Transverse colon (tissue), 4 donors: ENCODE data around the gene XPC. TPM values are rescaled to one million over a fixed set of nuclear protein-coding genes. Genes with fewer than 3 reads are reported as not detected.

Experiments
- DNase-seq: peaks from one replicate; pipeline ENCODE4 v3.0.0-alpha.2; 2019
- H3K27ac ChIP-seq, 4 donors: fragments of 200-600 bp; sonication (generic); 2 replicates each; pipeline ENCODE4 v1.5.1; 2016 to 2018; ENCODE audit warnings: inconsistent platforms in 4 of 4
- H3K27me3 ChIP-seq: fragments of 200-600 bp; sonication (generic); 2 replicates; pipeline ENCODE4 v1.5.1; 2017; ENCODE audit warnings: inconsistent platforms
- H3K36me3 ChIP-seq, 4 donors: fragments of 200-600 bp; sonication (generic); 2 replicates each; pipeline ENCODE4 v1.5.1; 2017 to 2019; ENCODE audit warnings: inconsistent platforms in 4 of 4
- H3K4me1 ChIP-seq, 4 donors: fragments of 200-600 bp; sonication (generic); 2 replicates each; pipeline ENCODE4 v1.5.1; 2017 to 2020; ENCODE audit warnings: inconsistent platforms in 4 of 4
- H3K4me3 ChIP-seq, 4 donors: fragments of 200-600 bp; sonication (generic); 1 replicate in 1 of 4; 2 replicates in 3 of 4; pipeline versions ENCODE4 v1.5.1 to v1.6.1; 2017 to 2019; ENCODE audit warnings: inconsistent platforms in 4 of 4
- H3K9me3 ChIP-seq, 2 donors: fragments of 200-600 bp; sonication (generic); 2 replicates each; pipeline ENCODE4 v1.5.1; 2017 to 2019; ENCODE audit warnings: inconsistent platforms in 2 of 2
- CTCF ChIP-seq, 5 experiments: fragments of 200-600 bp in 3 of 5; fragments of 450-650 bp in 2 of 5; sonication (generic) in 3 of 5; IDR thresholded peaks; 1 replicate in 2 of 5; 2 replicates in 3 of 5; pipeline ENCODE4 v1.5.1; 2016 to 2017; ENCODE audit warnings: antibody characterized with exemption in 5 of 5, inconsistent platforms in 3 of 5, mild to moderate bottlenecking in 2 of 5, moderate library complexity in 1 of 5
- EP300 ChIP-seq: sonication (generic); formaldehyde crosslinking; IDR thresholded peaks from one replicate; pipeline ENCODE4 v1.6.1; 2017; ENCODE audit warnings: antibody characterized with exemption, low read depth
- POLR2A ChIP-seq: fragments of 450-650 bp; IDR thresholded peaks from one replicate; pipeline ENCODE4 v1.6.1; 2016; ENCODE audit warnings: antibody characterized with exemption, mild to moderate bottlenecking, moderate library complexity
- POLR2AphosphoS5 ChIP-seq, 3 donors: sonication (generic); formaldehyde crosslinking; IDR thresholded peaks; one replicate each; pipeline ENCODE4 v1.6.1; 2016; ENCODE audit warnings: antibody characterized with exemption in 3 of 3
- WGBS, 2 donors: methylation state at CpG; one replicate each; pipeline ENCODE4 v1.1.5; 2018; ENCODE audit warnings: low coverage in 1 of 2; 5-methylcytosine and 5-hydroxymethylcytosine counted together
- in situ Hi-C, 4 donors: fragments of 200-750 bp; cut with MboI; loops; one replicate each; pipeline versions ENCODE4 v1.15.0 to v1.15.1; 2017; ENCODE audit warnings: low sequenced_read_pairs in 3 of 4, low pct_ligation_motif_present in 1 of 4, low pct_unique_long_range_greater_than_20kb in 1 of 4
- intact Hi-C: fragments of 100-400 bp; cut with DNase I; formaldehyde crosslinking; loops from one replicate; pipeline ENCODE4 v1.15.1; 2023; ENCODE audit warnings: low total_unique reads
- total RNA-seq, 4 donors: library from RNA; depleted of rRNA; stranded (reverse); fragments of >200 nt; gene quantifications; one replicate each; pipeline ENCODE4 v1.1.0, GENCODE V29; 2016

The XPC gene
- total RNA-seq, 4 donors from 2014 or later: 30.7 to 287 (median 46.6) TPM

- H3K9me3 ChIP-seq: no peaks in the 10 kb centered on the region
- intact Hi-C loops: loop anchor here (5.0 kb wide), 1 partner anchor 268 kb away; no protein-coding TSS in a partner anchor
- peaks cover 0 to 10% (median 0%) of the 10 kb centered on the region in 4 donors for H3K36me3 ChIP-seq
- peaks cover 5 to 16% (median 10%) of the 10 kb centered on the region in 4 donors for H3K4me1 ChIP-seq
- H3K27ac ChIP-seq: no peak overlapping the region
- no peaks in the 10 kb centered on the region for H3K27me3 ChIP-seq
- H3K4me3 ChIP-seq: no peak overlapping the region
- whole genome bisulfite sequencing, 2 donors: 78 to 90% methylated on average over 2 to 4 of the region's 4 CpGs
- TF ChIP-seq POLR2A: no peak
- no peak for TF ChIP-seq CTCF (IDR thresholded peaks at IDR 0.05)
- TF ChIP-seq POLR2AphosphoS5 (IDR thresholded peaks at IDR 0.05): no peak
- no peak for TF ChIP-seq EP300
- no peak for DNase-seq
- in situ Hi-C loops: loop anchor here in 2 of 4 donors (5.0 to 25.0 kb wide), 3 partner anchors 265 to 463 kb away; partner anchors contain the start of gene CCDC174 (in 1 of the 2)
Measured at GRCh38 chr3:14199641-14200040, 21.2 kb upstream of the XPC start.

GRCh38 chr3:14194865-14195264, 16.5 kb upstream of the XPC start:
- H3K27me3 ChIP-seq: no peaks in the 10 kb centered on the region
- no peaks in the 10 kb centered on the region for H3K4me1 ChIP-seq
- DNase-seq: no peak
- WGBS, 2 donors: 85 to 90% methylated on average over 2 to 4 of the region's 4 CpGs
- peaks cover 0 to 10% (median 0%) of the 10 kb centered on the region in 4 donors for H3K36me3 ChIP-seq
- no peaks in the 10 kb centered on the region for H3K9me3 ChIP-seq
- no peak overlapping the region for H3K27ac ChIP-seq
- intact Hi-C loops (no loop called here), in situ Hi-C loops (loop anchor here in 2 of 4 donors (10.0 to 25.0 kb wide), 2 partner anchors 270 to 467 kb away; partner anchors contain the start of gene CCDC174 (in 1 of the 2))
- H3K4me3 ChIP-seq: no peak overlapping the region
- TF ChIP-seq POLR2AphosphoS5 (IDR thresholded peaks at IDR 0.05): no peak
- TF ChIP-seq POLR2A: no peak
- no peak for TF ChIP-seq EP300
- no peak for TF ChIP-seq CTCF (IDR thresholded peaks at IDR 0.05)

DNA sequence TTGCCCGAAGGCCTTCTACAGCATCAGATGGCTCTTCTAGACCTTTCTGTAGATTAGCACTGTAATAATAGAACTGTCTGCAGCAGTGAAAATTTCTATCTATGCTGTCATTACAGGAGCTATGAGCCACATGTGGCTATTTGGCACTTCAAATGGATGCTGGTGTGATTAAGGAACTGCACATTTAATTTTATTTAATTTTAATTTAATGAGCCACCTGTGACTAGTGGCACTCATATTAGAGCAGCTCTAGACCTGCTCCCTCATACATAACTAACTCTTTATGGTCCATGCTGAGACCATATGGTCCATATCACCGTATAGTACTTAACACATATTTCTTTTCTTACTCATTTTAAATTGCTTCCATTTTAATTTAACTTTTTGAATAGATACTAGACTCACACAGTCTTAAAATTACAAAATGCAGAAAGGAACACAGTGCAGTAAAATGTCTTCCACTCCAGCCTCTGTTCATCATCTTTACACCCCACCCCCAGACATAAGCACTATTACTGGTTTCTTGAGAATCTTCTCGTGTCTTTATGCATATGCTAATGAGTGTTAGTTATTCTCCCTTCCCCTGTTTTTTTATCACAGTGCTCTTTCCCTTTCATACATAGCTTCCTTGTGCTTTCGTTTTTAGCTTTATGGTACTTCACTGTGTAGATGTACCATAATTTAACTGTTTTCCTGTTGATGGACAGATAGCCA, 9.8 kb upstream of the XPC start:
- intact Hi-C loops (no loop called here), in situ Hi-C loops (loop anchor here in 1 of 4 donors (10.0 to 25.0 kb wide), 2 partner anchors 293 to 474 kb away; partner anchors contain the start of gene CCDC174)
- no peaks in the 10 kb centered on the region for H3K27me3 ChIP-seq
- H3K27ac ChIP-seq: no peak overlapping the region
- 59 to 80% methylated on average over 3 to 4 of the region's 4 CpGs for WGBS, 2 donors
- no peak for DNase-seq
- no peaks in the 10 kb centered on the region for H3K9me3 ChIP-seq
- no peaks in the 10 kb centered on the region for H3K4me1 ChIP-seq
- H3K36me3 ChIP-seq: peaks cover 0 to 31% (median 7%) of the 10 kb centered on the region in 4 donors
- no peak overlapping the region for H3K4me3 ChIP-seq
- TF ChIP-seq POLR2AphosphoS5 (IDR thresholded peaks at IDR 0.05) (no peak), EP300 (no peak), CTCF (IDR thresholded peaks at IDR 0.05) (no peak), POLR2A (no peak)

DNA sequence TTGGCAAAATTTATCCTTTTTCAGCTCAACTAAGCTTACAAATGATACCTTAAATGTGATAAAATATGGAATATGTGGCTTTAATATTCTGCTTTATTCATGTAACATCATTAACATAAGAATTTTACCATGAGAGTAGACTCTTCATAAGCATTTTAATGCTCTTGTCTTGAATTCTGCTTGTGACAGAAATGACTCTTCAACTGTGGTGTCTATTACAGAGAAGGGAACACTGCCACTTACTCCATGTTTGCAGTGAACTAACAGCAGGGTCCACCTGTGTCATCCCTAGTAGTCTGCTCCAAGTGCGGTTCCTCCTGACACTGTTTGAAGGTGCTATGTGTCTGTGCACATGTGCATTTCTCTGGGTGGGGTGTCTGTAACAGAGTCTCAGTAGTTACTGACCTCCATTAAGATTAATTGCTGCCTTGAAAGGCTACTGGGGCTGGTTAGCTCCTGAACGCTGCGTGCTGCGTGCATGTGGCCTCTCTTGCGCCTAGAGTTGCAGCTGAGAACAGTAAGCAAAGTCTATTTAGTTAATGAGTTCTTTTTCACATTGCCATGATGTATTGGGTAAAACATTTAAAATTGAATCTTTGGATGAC, 8.6 kb upstream of the XPC start:
- Histone ChIP-seq H3K9me3 (no peaks in the 10 kb centered on the region), H3K27ac (no peak overlapping the region), H3K4me3 (no peak overlapping the region), H3K27me3 (no peaks in the 10 kb centered on the region), H3K4me1 (peaks cover 0 to 3% (median 0%) of the 10 kb centered on the region in 4 donors), H3K36me3 (peaks cover 0 to 39% (median 7%) of the 10 kb centered on the region in 4 donors)
- in situ Hi-C loops: loop anchor here in 1 of 4 donors (10.0 to 25.0 kb wide), 2 partner anchors 292 to 475 kb away; partner anchors contain the start of gene CCDC174
- 92 to 99% methylated on average over 5 of the region's 5 CpGs for WGBS, 2 donors
- DNase-seq: no peak
- TF ChIP-seq POLR2A (no peak), CTCF (IDR thresholded peaks at IDR 0.05) (no peak)
- intact Hi-C loops: no loop called here
